Midbrain (tissue), 1 donor: ENCODE measurements around the gene TTN.
"Not testable (repeated sequence)": the region's sequence is repeated elsewhere in the genome, so short reads cannot be mapped to it uniquely, and the experiment has no call there.

ENCODE experiments used
- DNase-seq: peaks from one replicate; lab custom pipeline; 2025; lab: John Stamatoyannopoulos, UW

TTN gene

DNA sequence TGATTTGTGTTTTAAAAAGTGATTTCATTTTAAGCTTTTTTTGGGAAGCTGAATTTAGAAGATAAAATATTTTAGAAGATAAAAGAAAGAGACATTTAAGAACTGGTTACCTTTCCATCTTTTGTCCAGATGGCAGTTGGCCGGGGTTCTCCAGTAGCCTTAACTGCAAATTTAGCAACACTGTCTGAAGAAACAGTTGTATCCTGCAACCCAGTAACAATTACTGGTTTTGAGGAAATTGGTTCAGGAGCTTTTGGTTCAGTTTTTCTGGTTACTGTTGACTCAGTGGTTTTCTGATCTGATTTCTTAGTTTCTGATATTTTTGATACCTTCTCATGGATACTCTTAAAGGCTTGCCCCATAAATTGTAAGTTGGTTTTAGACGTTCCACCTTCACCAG, 277.1 kb downstream of the TTN start:
- no peak for DNase-seq

DNA sequence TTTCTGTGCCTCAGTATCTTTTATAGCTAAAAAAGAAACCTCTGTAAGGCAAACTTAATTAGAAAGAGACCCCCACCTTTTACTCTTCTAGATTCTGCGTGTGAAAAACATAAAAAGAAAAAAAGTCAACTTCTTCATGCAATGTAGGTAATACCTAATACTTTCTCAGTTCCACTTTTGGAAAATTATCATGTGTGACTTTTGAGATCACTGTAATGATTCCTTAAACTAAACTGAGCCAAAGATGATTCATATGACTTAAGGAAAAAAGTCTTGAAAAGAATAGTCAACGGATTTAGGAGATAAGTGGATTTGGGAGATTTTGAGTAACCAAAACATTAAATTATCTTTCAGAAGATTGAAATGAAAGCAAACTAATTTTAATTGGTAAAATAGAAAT, 278.0 kb downstream of the TTN start:
- DNase-seq, result no peak

DNA sequence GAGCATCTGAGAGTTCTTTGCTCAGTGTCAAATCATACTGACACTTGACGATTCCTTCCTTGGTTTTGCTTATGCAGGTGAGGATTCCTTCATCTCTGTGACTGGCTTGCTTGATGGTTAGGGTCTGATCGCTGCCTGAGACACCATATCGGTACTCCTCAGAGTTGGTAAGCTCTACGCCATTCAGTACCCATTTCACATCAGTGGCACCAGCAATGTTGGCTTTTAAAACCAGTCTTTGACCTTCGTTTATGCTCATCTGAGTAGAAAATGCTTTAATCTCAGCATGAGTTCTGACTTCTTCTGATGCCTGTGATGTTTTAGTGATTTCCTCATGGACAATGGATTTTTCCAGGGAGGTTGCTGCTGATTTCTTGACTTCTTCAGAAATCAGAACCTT, 278.6 kb downstream of the TTN start:
- no peak for DNase-seq

DNA sequence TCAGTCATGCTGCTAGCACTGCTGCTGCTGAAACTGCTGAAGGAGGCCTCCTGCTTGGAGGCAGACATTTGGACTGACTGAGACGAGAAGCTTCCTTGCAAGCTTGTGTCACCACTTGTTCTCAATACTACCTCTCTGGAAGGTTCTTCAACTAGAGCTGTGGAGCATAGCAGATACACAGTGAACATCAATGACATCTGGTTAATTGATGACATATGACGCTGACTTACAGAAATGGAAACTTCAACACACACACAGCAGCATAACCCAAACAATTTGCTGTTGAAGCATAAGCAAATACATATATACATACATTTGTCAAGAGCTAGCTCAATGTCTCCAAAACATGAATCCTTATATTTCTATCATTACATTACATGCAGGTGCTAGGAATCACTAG, 279.6 kb downstream of the TTN start:
- no peak for DNase-seq

DNA sequence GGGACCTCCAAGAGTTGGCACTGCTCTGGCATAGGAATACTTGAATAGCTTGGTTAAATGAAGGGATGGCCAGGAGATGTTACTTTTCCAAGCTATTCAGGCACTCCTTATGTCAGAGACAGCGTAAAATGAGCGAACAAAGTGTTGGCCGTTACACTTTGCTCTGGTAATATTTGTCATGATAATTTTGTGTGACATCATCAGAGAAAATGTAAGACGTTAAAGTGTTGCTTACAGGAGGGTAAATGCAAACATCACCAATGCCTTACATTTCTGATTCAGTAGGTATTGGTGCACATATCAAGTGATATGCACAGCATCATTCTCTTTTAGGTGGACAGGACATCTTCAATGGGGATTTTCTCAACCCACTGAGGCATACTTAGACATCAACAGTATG, 281.0 kb downstream of the TTN start:
- no peak for DNase-seq

DNA sequence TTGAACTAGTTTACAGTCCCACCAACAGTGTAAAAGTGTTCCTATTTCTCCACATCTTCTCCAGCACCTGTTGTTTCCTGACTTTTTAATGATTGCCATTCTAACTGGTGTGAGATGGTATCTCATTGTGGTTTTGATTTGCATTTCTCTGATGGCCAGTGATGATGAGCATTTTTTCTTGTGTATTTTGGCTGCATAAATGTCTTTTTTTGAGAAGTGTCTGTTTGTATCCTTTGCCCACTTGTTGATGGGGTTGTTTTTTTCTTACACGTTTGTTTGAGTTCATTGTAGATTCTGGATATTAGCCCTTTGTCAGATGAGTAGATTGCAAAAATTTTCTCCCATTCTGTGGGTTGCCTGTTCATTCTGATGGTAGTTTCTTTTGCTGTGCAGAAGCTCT, 281.8 kb downstream of the TTN start:
- DNase-seq, result not testable (repeated sequence)

DNA sequence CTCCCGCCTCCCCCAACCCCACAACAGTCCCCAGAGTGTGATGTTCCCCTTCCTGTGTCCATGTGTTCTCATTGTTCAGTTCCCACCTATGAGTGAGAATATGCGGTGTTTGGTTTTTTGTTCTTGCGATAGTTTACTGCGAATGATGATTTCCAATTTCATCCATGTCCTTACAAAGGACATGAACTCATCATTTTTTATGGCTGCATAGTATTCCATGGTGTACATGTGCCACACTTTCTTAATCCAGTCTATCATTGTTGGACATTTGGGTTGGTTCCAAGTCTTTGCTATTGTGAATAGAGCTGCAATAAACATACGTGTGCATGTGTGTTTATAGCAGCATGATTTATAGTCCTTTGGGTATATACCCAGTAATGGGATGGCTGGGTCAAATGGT, 282.2 kb downstream of the TTN start:
- DNase-seq, result not testable (repeated sequence)

DNA sequence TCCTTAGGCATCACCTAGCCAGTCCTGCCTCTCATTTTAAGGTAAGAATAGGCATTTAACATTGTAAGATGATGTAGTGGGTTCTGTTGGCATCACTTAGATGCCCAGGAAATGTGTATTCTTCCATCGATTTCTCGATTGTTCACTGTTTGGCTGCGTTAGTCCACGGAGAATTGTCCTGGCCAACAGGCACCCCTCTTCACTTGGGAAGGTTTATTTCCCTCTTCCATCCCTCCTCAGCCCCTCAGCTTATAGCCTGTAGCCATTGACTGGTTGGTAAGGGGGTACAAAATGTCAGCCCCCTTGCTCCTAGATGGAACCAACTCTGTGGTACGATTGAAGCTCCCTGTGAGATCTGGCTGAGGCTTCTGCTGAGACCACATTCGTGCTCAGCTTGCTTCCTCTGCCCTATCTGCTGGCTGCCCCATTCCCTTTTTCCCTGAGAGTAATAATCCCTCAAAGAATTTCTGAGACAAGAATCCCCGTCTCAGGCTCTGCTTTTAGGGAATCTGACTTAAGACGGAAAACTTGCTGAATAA, 283.6 kb downstream of the TTN start:
- no peak for DNase-seq

DNA sequence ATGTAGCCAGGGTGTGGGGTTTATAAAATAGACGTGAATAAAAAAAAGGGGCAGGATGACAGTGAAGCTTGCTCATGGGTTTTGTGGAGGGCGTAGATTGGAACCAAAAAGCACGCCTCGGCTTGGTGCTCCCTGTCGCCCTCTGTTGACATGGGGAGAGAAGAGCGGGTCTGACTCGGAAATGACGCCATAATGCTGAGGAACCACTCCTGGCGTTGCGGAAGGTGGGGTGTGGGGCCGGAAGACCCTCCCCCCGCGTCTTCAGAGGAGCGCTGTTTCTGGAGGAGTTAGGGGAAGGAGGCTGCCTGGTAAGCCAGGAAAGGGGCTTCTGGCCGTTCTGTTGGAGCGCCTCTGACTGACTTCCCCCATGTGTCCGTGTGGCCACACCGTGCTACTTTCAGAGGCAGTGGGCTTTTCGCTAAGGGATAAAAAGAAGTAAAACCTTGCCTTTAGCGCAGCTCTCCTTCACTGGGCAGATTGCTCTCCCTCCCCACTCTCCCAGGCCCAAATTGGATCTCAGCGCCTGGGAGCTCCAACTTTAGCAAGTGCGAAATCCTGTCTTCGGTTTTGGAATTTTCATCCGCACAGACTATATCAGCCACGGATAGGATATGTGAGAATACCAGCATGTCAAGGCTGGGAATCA, 284.1 kb downstream of the TTN start:
- DNase-seq, result peak; percentile 67

DNA sequence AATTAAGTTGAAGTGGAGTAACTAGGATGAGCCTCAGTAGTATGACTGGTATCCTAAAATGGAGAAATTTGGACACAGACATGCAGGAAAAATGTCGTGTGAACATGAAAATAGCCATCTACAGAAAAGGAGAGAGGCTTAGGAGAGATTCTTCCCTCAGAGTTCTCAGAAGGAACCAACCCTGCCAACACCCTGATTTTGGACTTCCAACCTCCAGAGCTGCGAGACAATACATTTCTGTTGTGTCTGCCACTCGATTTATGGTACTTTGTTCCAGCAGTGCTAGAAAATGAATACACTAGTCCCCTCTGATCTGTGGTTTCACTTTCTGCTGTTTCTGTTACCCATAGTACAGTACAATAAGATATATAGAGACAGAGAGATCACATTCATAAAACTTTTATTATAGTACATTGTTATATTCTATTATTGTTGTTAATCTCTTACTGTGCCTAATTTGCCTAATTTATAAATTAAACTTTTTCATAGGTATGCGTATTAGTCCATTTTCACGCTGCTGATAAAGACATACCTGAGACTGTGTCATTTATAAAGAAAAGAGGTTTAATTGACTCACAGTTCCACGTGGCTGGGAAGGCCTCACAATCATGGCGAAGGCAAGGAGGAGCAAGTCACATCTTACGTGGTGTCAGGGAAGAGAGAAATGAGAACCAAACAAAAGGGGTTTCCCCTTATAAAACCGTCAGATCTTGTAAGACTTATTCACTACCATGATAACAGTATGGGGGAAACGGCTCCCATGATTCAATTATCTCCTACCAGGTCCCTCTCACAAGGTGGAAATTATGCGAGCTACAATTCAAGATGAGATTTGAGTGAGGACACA, 285.7 kb downstream of the TTN start:
- no peak for DNase-seq

DNA sequence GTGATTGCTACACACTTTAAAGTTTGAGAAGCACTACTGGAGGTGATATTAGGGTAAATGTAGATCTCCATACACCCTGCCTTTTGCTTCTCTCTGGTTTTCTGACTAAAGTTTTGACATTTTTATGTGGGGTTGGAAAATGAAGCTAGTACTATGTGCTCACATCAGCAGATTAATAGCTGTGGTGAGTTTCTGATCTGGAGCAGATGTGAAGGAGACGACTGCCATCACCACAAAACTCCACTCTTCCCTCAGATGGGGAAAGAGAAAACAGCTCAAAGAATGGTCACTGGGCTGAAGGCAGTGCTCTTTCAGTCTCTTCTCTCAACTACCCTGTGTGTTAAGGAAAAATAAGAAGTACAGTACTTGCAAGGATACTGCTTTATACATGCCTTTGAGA, 289.7 kb downstream of the TTN start:
- no peak for DNase-seq

DNA sequence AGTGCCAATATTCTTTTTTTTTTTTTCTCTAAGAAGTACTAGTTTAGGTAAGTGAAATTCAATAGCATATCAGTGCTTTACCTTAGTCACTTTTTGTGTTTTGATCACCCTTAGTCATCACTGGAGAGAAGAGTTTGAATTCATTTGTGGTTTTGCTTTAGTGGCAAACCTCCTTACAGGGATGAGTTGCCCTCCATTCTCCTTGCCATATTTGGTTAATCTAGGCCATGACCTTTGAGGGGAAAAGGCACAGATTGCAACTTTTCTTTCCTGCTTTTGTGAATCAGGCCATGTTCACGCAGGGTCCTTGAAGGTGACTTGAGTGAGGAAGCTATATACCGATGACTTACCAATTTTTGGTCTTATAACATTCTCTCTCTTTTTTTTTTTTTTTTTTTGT, 292.6 kb downstream of the TTN start:
- DNase-seq, result no peak

DNA sequence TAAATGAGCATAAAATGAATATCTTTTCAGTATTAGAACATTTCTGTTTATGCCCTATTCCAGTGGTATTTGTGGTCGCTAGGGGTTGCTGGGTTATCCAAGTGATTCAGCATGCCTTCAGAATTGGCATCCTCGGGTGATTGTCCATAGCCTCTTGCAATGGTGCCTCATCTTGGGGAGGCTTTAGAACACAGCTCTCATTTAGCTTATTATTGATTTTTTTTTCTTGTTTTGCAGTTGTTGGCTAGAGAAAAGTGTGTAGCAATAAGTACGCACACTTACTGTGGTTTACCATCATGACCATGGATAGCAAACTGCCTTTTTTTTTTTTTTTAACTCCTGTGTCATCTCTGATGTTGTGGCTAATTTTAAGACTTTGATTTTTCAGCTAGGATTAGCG, 293.3 kb downstream of the TTN start:
- no peak for DNase-seq

DNA sequence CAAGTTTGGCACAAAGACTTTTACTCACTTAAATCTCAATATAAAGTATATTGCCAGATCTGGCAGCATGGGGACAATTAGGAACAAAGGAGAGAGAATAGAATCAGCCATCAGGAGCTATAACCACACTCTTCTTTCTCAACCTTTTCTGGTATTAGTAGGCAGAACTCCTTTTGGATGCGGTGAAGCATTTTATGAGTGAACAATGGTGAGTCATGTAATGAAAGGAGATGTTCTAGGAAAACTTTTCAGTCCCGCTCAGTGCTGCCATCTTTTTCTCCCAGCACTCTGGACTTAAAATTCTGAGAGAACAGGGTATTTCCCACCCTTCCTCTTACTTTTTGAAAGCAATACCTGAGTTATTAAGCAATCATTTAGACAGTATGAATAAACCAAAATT, 294.7 kb downstream of the TTN start:
- DNase-seq, result no peak

DNA sequence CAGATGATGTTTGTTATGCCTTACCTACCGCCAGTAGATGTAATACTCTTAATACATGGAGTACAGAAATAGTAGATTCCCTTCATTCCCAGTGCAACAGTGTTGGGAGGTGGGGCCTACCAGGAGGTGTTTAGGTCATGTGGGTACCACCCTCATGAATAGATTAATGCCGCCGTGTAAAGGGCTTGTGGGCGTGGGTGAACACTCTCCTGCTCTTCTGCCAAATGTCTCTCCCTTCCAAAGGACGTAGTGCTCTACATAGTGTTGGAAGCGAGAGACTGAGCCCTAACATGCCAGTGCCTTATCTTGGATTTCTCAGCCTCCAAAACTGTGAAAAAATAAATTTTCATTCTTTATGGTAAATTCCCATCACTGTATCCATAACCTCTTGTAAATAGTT, 296.8 kb downstream of the TTN start:
- no peak for DNase-seq

DNA sequence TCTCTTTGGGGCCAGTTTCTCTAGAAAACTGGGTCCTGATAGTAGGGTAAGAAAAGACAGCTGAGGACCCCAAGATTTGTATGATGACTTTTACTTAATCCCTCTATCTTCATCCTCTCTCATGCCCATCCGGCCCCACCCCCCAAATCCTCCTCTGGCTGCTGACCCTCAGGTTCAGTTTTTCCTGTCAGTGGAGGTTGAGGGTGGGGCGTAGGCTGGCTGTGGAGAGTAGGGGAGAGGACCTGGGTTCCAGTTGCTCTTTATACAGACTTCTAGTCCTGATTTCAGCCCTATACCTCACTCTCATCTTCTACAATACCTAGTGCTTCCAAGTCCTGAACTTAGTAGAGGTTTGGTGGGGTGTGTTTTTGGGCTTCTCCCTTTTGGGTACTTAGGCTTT, 298.6 kb downstream of the TTN start:
- no peak for DNase-seq

DNA sequence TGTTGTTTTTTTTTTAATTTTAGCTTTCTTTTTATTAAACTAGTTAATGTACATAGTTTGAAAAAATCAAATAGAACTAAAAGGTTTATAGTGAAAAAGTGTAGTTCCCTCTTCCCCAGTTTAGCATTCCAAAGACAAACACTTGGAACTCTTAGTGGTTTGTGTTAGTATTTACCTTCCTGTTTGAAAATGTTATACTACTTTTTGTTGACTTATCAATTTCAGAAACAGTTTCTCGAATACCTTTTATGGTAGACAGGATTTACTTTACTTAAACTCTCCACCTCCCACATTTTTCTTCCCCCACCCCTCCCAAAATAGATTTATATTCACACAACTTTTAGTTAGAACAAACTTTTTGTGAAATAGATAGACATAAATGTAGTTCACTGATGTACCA, 300.3 kb downstream of the TTN start:
- no peak for DNase-seq

DNA sequence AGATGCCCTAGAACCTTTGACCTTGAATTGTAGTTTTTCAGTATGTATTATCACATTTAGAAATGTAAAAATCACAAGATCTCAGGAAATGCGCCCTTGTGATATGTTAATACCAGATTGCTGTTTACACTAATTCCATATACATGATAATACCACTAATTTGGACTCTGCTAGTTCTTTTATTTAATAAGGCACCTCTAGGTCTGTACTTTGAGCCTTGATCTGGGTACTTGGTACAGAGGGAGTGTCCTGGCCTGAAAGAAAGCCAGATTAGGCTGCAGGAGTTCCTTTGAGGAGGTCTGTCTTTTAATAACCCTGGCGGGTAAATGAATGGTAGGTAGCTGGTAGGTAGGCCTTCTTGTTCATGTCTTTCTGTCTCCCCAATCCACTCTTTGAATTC, 300.7 kb downstream of the TTN start:
- DNase-seq, result no peak

DNA sequence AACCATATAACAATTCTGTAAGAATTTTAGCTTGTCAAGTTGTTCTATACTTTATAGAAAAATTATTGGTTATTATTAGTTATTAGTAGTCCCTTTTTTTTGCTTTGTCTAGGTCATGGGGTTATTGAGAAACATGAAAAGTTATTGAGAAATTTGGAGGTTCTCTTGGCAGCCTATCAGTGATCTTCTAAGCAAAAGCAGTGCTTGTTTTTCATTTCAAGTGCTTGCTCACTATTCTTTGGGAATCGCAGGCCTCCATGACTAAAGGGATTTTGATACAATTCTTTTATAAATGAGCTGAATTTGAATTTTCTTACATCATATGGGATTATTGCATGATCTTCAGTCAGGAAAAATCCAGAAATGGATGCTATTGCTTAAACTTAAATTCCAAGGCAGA, 301.1 kb downstream of the TTN start:
- DNase-seq, result no peak

DNA sequence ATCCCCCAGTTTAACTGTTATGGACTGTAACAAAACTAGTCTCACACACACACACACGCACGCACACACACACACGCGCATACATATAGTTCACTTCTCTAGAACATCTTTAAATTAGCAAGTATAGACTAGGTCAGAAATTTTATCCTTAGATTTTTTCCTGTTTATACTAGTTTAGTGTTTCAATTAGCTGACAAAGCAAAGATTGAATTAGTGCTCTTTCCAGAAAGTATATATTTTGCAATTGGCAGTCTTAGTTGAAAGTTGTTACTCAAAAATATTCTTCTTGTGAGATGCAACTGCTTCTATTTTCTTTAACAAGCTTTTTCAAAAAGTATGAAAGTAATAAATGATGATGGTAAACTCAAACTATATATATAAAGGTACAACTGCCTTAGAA, 304.5 kb downstream of the TTN start:
- no peak for DNase-seq

DNA sequence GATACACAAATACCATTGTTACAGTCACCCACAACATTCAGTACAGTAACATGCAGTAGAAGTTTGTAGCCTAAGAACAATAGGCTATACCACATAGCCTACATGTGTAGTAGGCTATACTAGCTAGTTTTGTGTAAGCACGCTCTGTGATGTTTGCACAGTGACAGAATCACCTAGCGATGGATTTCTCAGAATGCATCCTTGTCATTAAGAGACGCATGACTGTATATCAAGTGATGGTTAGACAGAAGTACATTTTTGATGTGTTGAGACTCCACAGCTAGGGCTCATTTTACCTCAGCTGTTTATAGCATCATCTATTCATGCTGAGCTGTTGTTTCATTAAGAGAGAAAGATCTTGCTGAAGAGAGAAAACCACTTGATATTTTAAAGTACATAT, 307.6 kb downstream of the TTN start:
- DNase-seq, result no peak

DNA sequence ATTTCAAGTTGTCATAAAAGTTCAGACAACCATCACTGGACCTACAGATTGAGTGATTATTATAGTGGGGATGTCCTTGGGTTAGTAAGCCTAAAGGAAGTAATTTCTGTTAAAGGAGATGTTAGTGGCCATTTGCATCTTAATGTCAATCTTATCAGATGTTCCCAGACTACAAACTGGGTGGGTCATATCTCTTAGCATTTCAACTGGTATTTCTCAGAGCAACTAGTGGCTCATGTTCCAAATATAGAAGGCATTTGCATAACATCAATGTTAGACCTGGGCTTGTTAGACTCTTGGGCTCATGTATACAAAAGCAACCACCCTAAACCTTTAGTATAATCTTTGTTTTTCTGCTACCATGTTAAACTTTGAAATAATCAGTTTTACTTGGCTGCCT, 309.1 kb downstream of the TTN start:
- no peak for DNase-seq

DNA sequence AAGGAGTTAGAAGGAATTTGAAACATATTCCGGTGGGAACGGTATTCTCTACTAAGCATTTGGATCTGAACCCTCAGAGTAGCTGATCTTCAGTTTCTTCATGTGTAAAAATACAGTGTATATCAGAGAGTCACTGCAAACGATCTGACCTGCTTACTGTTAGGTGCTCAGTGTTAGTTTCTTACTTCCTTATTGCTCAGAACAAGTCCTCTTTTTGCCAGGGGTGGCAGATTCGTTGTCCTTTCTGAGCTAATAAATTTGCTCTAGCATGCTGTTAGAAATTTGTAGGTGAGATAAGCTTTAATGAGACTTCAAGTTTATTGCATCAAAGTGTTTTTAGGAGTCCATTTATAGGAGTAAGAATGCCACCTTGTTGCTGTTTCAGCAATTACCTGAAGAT, 311.2 kb downstream of the TTN start:
- DNase-seq, result no peak

DNA sequence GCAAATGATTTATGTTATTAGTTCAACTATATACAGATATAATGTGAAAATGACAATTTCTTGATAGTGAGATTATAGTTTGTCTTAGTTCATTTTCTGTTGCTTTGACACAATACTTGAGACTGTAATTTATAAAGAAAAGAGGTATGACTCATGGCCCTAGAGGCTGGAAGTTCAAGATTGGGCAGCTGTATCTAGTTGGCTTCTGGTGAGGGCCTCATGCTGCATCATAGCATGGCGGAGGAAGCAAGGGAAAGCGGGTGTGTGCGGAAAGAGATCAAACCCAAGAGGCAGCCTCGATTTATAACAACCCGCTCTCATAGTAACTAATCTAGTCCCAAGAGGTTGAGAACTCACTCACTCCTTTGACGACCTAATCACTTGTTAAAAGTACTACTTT, 315.6 kb downstream of the TTN start:
- no peak for DNase-seq
